T47D (cell line): Measurements from ENCODE around the gene KCNH2.
A peak's percentile ranks its signal among the peaks of the same experiment; 100 is the strongest.

Experiments used
- DNase-seq, 2 experiments: peaks; one replicate each; pipeline versions ENCODE4 v3.0.0 to v3.0.0-alpha.2; 2011 to 2012; ENCODE audit warnings: low read depth in 1 of 2, low spot score in 1 of 2
- JUND ChIP-seq: IDR thresholded peaks from 2 replicates; pipeline ENCODE4 v1.6.1; 2012; ENCODE audit warnings: low read depth
- in situ Hi-C: cut with HindIII; loops from 2 replicates; pipeline ENCODE4 v1.10.0; 2016; ENCODE audit warnings: low sequenced_read_pairs, low pct_unique_long_range_greater_than_20kb

Gene KCNH2

DNA sequence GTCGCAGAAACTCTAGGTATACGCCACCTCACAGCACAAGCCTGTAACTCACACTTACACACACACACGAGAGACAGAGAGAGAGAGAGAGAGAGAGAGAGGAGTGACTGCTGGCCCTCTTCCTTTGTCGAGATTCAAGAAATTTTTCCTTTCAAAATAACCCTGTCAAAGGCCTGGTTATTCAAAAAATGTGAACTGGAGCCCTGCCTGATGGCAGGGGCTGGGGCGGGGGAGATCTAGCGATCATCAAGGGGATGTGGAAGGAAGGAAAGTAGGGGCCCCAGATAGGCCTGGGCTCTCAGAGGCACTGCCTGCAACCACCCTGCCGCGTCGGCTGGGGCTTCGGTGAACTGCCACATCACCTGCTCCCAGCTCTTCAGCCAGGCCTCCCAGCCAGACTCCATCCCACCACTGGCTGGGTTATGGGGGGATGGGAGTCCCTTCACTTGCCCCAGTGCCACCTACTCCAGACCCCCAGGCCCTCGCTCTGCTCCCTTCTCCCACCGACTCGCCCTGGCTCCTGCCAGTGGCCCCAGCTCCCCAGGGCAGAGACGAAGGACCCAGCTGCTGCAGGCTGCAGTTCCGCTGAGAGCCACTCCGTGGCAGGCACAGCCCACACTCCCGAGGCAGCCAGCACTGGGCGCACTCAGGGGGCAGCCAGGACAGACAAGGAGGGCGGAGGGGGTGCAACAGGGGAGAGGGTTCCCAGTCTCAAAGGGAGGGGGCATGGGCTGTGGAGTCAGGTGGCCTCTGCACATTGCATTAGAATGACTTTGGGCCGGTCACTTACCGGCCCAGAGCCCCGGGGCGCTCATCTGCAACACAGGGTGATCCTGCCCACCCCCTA lies 15.3 kb downstream of the KCNH2 start:
- in situ Hi-C loops: no loop called here
- no peak for TF ChIP-seq JUND
- DNase-seq: peak; percentile 32 to 92

DNA sequence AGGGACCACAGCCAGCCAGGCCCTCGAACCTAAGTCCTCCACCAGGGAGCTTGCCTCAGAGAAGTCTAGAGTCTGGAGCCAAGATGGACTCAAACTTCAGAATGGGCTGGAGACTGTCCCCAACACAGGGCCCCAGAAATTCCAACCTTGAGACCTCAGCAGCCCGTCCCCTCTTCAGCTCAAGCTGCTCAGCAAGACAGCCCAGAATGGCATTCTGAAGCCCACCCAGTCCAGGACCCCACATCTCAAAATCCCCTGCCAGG lies 15.9 kb downstream of the KCNH2 start:
- in situ Hi-C loops: no loop called here
- no peak for DNase-seq

DNA sequence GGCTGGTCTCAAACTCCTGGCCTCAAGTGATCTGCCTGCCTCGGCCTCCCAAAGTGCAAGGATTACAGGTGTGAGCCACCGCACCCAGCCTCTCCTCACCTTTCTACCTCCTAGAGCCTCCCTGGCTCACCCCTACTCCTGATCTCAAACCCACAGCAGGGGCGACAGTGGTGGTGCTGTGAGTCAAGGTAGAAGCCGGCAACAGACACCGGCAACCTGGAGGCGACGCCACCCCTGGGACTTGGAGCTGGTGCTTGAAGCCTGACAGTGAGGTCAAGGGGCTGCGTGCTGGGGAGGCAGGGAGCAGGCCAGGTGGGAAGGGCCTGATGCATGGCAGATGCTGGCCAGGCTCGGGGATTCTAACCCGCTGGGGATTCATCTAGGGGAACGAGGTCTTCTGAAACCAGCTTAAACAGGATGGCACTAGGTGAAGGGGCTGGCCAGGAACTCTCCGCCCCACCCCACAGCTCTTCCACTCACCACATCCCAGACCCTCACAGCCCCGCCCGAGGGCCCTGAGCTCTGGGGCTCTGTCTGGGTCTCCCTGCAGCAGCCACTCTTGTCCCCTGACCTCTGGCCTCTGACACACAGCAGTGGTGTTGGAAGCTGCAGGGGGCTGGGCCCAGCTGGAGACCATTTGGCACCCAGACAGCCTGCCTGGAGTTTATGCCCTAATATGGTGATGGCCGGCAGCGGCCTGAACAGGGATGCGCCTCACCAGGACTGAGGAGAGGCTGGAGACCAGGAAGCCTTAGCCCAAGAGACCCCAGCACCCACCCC lies 16.4 kb downstream of the KCNH2 start:
- DNase-seq: no peak
- in situ Hi-C loops: no loop called here
- TF ChIP-seq JUND: no peak

More for the DNA sequence above, 15.9 kb downstream of the KCNH2 start:
- TF ChIP-seq JUND: no peak

DNA sequence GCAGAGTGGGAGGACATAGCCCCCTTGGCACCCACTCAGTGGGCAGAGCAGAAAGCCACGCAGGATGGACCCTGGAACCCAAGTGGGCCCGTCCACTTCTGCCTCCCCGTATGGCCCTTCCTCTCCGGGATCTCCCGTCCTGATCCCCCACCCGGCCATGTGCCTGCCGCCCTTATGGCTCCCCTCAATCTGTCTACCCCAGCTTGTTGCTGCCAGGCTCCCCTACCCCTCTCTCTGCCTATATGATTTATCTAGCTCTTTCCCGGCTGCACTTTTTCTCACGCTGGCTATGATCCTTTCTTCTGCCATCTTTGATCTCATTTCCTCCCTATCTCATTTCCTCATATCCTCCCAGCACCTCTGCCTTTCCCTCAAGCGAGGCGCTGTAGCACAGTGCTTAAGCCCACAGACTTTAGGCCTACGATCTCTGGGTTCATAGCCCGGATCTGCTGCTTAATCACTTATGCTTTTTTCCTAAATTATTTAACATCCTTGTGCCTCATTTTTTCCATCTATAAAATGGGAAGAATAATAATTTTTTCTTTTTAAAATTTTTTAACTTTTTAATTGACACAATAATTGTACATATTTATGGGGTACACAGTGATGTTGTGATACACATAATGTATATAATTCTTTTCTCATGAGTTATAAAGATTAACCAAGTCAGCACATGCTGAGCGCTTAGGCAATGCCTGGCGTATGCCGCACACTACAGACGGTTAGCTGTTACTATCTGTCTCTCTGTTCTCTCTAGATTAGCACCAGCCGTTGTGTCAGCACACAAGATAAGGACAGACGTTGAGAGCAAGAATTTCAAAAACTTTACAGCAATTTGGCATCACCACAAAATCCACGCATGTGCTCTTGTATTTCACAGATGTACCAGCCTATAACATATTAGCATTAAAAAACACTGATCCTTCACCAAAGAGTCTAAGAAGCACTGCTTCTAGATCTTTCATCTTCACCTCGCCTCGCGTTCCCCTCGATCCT lies 18.1 kb downstream of the KCNH2 start:
- TF ChIP-seq JUND: no peak
- in situ Hi-C loops: no loop called here
- DNase-seq: no peak

DNA sequence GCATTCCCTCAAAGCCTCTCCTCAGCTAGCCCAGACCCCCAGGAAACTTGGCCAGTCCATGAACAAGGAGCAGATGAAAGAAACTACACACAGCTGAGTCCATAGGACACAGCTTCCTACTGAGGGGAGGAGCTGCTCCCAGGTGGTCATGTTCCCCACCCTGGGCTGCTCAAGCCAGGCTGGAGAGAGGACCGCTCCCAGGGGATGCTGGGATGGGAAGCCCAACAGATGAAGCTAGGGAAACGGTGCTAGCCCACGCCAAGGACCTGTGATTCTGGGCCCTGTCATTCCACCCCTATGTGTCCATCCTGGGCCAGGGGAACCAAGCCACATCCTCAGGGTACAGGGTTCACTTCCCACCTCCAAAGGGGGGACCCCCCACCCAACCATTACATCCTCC lies 19.0 kb downstream of the KCNH2 start:
- in situ Hi-C loops: no loop called here
- no peak for TF ChIP-seq JUND
- DNase-seq: no peak

DNA sequence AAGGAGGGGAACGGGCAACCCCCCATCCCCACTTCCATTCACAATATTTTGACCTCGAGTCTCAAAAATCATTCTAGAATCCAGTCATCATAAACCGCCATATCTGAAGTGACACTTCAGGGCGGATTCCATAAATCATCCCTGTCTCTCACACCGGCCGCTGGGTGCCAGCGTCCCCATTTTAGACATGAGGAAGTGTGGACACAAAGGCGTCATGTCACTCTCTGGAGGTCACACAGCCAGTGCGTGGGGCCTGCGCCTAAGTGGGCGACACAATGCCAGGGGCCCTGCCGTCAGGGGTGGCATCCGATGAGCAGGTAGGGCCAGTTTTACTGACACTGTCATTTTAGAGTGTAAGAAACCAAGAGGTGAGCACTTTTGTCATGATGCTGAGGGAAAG lies 19.5 kb downstream of the KCNH2 start:
- in situ Hi-C loops: no loop called here

DNA sequence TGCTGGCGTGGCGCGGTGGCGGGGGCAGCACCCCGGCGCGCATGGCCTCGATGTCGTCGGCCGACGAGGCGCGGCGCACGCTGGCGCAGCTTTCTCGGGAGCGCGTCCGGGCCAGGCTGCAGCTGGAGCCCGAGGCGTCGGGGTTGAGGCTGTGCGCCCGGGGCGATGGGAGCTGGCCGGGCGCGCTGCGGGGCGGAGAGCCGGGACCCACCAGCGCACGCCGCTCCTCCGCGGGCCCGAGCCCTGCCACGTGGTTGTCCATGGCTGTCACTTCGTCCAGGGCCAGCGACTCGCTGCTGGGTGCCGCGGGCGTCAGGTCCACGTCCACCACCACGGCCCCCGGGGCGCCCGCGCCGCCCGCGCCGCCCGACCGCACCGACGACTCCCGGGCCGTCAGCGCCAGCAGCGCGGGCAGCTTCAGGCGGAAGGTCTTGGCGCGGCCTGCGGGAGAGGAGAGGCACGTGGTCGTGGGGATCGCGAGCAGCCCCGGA lies 20.0 kb downstream of the KCNH2 start:
- in situ Hi-C loops: no loop called here
- TF ChIP-seq JUND: no peak
- no peak for DNase-seq

More for the DNA sequence above, 19.5 kb downstream of the KCNH2 start:
- TF ChIP-seq JUND: no peak
- no peak for DNase-seq

DNA sequence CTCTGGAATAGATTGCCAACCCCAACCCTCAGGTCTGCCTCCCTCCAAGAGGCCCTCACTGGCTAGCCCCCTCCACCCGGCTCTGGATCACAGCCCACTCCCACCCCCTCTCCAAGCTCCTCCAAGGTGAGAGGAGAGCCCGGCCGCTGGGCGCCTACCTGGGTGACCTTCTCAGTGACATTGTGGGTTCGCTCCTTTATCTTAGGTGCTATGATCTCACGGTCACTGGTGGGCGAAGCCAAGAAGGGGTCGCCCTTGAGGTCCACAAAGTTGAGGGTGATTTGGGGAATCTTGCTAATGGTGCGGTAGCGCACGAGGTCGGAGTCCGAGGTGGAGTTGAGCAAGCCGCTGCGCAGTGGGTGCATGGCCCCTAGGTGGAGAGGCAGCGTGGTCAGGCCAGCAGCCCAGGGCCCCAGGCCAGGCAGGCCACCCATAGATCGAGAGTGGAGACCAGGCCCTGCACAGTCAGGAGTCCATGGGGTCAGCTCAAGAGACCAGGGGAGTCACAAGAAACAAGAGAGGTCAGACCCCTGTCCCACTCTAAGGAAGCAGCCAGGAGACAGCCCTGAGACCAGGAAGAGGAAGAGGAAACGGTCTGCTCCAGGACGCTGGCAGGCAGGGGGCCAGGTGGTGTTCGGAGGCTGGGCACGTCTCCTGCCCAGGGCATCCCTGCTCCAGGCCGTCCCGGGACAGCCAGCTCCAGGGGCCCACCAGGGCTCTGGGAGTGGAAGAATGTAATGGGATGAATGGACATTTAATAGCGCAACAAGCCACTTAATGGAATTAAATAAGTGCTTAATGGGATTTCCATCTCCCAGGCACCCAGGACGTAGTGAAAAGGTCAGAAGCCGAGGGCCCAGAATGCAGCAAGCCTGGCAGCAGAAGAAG lies 20.7 kb downstream of the KCNH2 start:
- no peak for TF ChIP-seq JUND
- in situ Hi-C loops: no loop called here
- DNase-seq: no peak

DNA sequence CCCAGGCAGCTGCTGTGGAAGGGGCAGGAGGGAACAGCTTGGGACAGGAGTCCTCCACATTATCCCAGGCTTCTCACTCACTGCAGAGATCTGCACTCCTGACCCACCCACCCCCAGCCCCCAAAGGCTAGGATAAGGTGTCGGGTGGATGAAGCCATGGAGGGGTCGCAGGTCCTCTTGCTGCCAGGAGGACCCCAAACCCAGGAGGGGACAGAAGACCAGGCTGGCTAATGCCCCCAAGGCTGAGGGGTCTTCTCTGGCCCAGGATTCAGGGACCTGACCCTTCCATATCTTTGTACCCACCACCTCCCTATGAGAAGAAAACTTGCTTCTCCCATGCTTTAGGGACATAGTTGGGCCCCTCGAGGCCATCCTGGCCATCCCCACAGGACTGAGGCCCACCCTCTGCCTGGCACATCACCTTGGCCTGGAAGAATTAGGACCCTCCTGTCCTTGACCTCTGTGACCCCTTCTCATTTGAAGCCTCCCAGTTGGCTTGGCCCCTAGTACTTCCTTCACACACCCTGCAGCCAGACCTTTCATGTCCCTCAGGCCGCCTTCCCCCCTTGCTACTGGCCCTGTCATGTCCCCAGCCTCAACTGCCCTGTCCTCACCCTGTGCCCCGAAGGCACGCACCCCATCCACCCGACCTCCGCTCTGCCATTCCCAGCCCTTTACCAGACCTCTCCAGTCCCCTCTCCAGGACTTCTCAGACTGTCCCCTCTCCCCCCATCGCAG lies 21.6 kb downstream of the KCNH2 start:
- TF ChIP-seq JUND: no peak
- in situ Hi-C loops: no loop called here

DNA sequence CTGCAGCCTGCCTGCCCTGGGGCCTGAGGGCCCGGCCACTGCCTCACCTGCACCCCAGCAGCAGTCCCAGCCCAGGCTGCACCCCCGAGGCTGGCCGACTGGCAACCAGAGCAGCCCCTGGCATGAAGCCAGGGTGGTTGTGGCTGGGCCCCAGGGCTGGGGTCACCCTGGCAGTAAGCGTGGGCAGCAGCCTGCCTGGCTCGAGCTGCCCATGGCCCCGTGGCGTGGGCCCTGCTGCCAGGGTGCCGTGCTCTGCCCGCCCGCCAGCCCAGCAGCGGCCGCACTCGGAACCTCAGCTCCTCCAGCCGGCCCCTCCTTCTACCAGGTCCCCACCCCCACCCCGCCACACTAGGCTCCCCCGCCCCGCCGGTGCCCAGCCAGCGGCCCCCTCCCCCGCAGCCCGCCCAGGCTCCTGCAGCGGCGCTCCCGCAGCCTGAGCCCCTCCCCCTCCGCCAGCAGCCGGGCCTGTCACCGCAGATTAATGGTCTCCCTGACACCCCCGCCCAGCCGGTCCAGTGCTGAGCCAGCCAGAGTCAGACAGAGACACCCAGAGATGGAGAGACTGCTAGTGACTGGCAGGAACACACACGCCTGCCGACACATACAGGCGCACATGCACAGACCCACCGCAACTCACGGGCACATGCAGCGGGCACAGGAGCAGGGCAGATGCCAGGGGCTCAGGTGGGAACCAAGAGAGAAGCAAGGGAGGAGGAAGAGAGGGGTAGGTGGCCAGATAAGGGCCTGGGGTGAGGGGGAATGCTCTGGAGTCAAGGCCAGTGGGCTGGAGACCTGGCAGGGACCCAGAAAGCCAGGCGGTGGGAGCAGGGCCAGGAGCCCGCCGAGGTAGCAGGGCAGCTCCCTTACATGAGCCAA lies 22.4 kb downstream of the KCNH2 start:
- in situ Hi-C loops: no loop called here
- no peak for TF ChIP-seq JUND
- no peak for DNase-seq

More for the DNA sequence above, 21.6 kb downstream of the KCNH2 start:
- DNase-seq: no peak
